A549 (cell line): Measurements from ENCODE around the gene CFAP126. TPM values are rescaled to one million over a fixed set of nuclear protein-coding genes. Genes with fewer than 3 reads are reported as not detected.

Source experiments
- ATAC-seq, 2 experiments: fragments of 200-7000 bp in 1 of 2; fragments of >200 bp in 1 of 2; cut with Nextera tagmentation in 1 of 2; cut with Tn5 transposase in 1 of 2; 3 replicates each; pipeline versions ENCODE4 v1.8.0 to v1.9.1; 2018 to 2020; ENCODE audit warnings: mild to moderate bottlenecking in 1 of 2, moderate library complexity in 1 of 2
- CTCF ChIA-PET: fragments of 300-600 bp; sonication (Branson Sonifier 250); formaldehyde crosslinking; extraction: SDS; loops from one replicate; lab custom pipeline; 2021; ENCODE audit warnings: antibody characterized with exemption, inconsistent platforms; lab: Yijun Ruan, JAX
- POLR2A ChIA-PET: fragments of 350-600 bp; formaldehyde crosslinking; extraction: SDS; loops from one replicate; lab custom pipeline; 2021; ENCODE audit warnings: antibody characterized with exemption, inconsistent platforms; lab: Yijun Ruan, JAX
- DNase-seq, 2 experiments: peaks; one replicate each; pipeline versions ENCODE4 v3.0.0 to v3.0.0-alpha.2; 2011 to 2016; ENCODE audit warnings: low read depth in 1 of 2, low spot score in 1 of 2
- FAIRE-seq: peaks from 2 replicates; lab custom pipeline; 2011; peaks lifted over from hg19 to GRCh38; lab: Jason Lieb, UNC
- H3K27ac ChIP-seq, 2 experiments: fragments of >200 bp; sonication (Bioruptor Twin); formaldehyde crosslinking; 3 replicates each; pipeline ENCODE4 v1.5.1; 2016 to 2017
- H3K4me1 ChIP-seq: fragments of >200 bp; sonication (Bioruptor Twin); formaldehyde crosslinking; 3 replicates; pipeline ENCODE4 v1.6.1; 2016
- H3K4me2 ChIP-seq: fragments of >200 bp; sonication (Bioruptor Twin); formaldehyde crosslinking; 3 replicates; pipeline ENCODE4 v1.6.1; 2016
- H3K4me3 ChIP-seq: fragments of >200 bp; sonication (Bioruptor Twin); formaldehyde crosslinking; 3 replicates; pipeline ENCODE4 v1.5.1; 2016
- H3K9me3 ChIP-seq: fragments of >200 bp; sonication (Bioruptor Twin); formaldehyde crosslinking; 3 replicates; pipeline ENCODE4 v1.6.1; 2016
- BHLHE40 ChIP-seq: IDR thresholded peaks from 2 replicates; pipeline ENCODE4 v1.6.1; 2012; ENCODE audit warnings: low read depth, low read length, inconsistent platforms
- CBX2 ChIP-seq: fragments of 200-600 bp; sonication (generic); IDR thresholded peaks from 2 replicates; pipeline ENCODE4 v1.6.1; 2016; ENCODE audit warnings: low read depth, mild to moderate bottlenecking, borderline replicate concordance
- CBX8 ChIP-seq: fragments of 200-600 bp; sonication (generic); IDR thresholded peaks from 2 replicates; pipeline ENCODE4 v1.6.1; 2016
- CEBPB ChIP-seq, 2 experiments: fragments of >200 bp in 1 of 2; sonication (Bioruptor Twin) in 1 of 2; formaldehyde crosslinking in 1 of 2; IDR thresholded peaks; 2 replicates each; pipeline ENCODE4 v1.6.1; 2012 to 2016
- CHD2 ChIP-seq: fragments of 150-350 bp; IDR thresholded peaks from 2 replicates; pipeline ENCODE4 v1.6.1; 2014; ENCODE audit warnings: low read length; ENCODE audit not compliant: partially characterized antibody
- E2F6 ChIP-seq: IDR thresholded peaks from 2 replicates; pipeline ENCODE4 v1.6.1; 2012; ENCODE audit warnings: low read depth, borderline replicate concordance
- EHMT2 ChIP-seq: fragments of 200-600 bp; sonication (generic); IDR thresholded peaks from 2 replicates; pipeline ENCODE4 v1.6.1; 2016; ENCODE audit warnings: antibody characterized with exemption, low read depth, mild to moderate bottlenecking, moderate library complexity
- FOXS1 ChIP-seq: fragments of 250-450 bp; sonication (Bioruptor Pico); IDR thresholded peaks from 2 replicates; pipeline ENCODE4 v1.5.0; 2020; ENCODE audit warnings: mild to moderate bottlenecking, moderate library complexity
- GATA3 ChIP-seq: IDR thresholded peaks from 2 replicates; pipeline ENCODE4 v1.6.1; 2012; ENCODE audit warnings: borderline replicate concordance
- HEYL ChIP-seq: fragments of 250-450 bp; sonication (Bioruptor Pico); IDR thresholded peaks from 2 replicates; pipeline ENCODE4 v1.8.0; 2021; ENCODE audit warnings: mild to moderate bottlenecking, moderate library complexity
- HMGXB4 ChIP-seq: fragments of 250-450 bp; sonication (Bioruptor Pico); IDR thresholded peaks from 2 replicates; pipeline ENCODE4 v1.5.0; 2021; ENCODE audit warnings: mild to moderate bottlenecking, moderate library complexity, borderline replicate concordance
- HOXA7 ChIP-seq: fragments of 250-450 bp; sonication (Bioruptor Pico); IDR thresholded peaks from 2 replicates; pipeline ENCODE4 v1.5.0; 2020; ENCODE audit warnings: mild to moderate bottlenecking, moderate library complexity
- HOXB13 ChIP-seq: fragments of 250-450 bp; sonication (Bioruptor Pico); IDR thresholded peaks from 2 replicates; pipeline ENCODE4 v1.5.0; 2020; ENCODE audit warnings: low read depth, mild to moderate bottlenecking, moderate library complexity
- MYC ChIP-seq: IDR thresholded peaks from 2 replicates; pipeline ENCODE4 v1.6.1; 2012; ENCODE audit warnings: mild to moderate bottlenecking, inconsistent platforms, low read length, improper control_type of control experiment, borderline replicate concordance
- NFE2L2 ChIP-seq: fragments of 150-350 bp; conservative IDR thresholded peaks from 2 replicates; pipeline ENCODE4 v1.6.1; 2014; ENCODE audit warnings: low read length
- POLR2A ChIP-seq: IDR thresholded peaks from 2 replicates; pipeline ENCODE4 v1.6.1; 2012; ENCODE audit warnings: mild to moderate bottlenecking, low read length
- REST ChIP-seq: fragments of 200-600 bp; sonication (generic); IDR thresholded peaks from 2 replicates; pipeline ENCODE4 v1.6.1; 2016; ENCODE audit warnings: antibody characterized with exemption, mild to moderate bottlenecking, moderate library complexity
- RFX5 ChIP-seq: fragments of 450-650 bp; IDR thresholded peaks from 2 replicates; pipeline ENCODE4 v1.7.1; 2014; ENCODE audit warnings: antibody characterized with exemption, mild to moderate bottlenecking, moderate library complexity
- SMC3 ChIP-seq: fragments of >200 bp; sonication (Bioruptor Twin); formaldehyde crosslinking; IDR thresholded peaks from 3 replicates; pipeline ENCODE4 v1.6.1; 2018; ENCODE audit warnings: inconsistent platforms
- SREBF2 ChIP-seq: fragments of 450-650 bp; IDR thresholded peaks from 2 replicates; pipeline ENCODE4 v1.6.1; 2014; ENCODE audit warnings: mild to moderate bottlenecking, moderate library complexity
- TFCP2L1 ChIP-seq: fragments of 250-450 bp; sonication (Bioruptor Pico); IDR thresholded peaks from 2 replicates; pipeline ENCODE4 v1.5.0; 2021; ENCODE audit warnings: mild to moderate bottlenecking
- WGBS: methylation state at CpG from one replicate; pipeline ENCODE4 v1.1.6; 2017; ENCODE audit errors: missing lambda C conversion rate; 5-methylcytosine and 5-hydroxymethylcytosine counted together
- polyA plus RNA-seq, 4 experiments: library from polyadenylated mRNA; depleted of rRNA in 3 of 4; stranded (reverse); fragments of >200 nt; fragmentation: RNase III in 1 of 4; extraction: RNeasy Plus Mini Kit Qiagen cat#74134 plus additional on column Dnase treatment in 1 of 4; gene quantifications; 2 replicates in 3 of 4; 3 replicates in 1 of 4; pipeline ENCODE4 v1.2.3, GENCODE V29; 2011 to 2017
- TF ChIP-seq, protein P1 (sequence below): fragments of >200 bp; sonication (Bioruptor Twin); formaldehyde crosslinking; IDR thresholded peaks from 3 replicates; pipeline ENCODE4 v1.5.1; 2016
- TF ChIP-seq, protein P2 (sequence below): fragments of >200 bp; sonication (Bioruptor Twin); formaldehyde crosslinking; IDR thresholded peaks from 3 replicates; pipeline ENCODE4 v1.6.1; 2016

Gene CFAP126
- polyA plus RNA-seq, 2 of the 4 experiments (the other 2 are of a cell fraction), result not detected

DNA sequence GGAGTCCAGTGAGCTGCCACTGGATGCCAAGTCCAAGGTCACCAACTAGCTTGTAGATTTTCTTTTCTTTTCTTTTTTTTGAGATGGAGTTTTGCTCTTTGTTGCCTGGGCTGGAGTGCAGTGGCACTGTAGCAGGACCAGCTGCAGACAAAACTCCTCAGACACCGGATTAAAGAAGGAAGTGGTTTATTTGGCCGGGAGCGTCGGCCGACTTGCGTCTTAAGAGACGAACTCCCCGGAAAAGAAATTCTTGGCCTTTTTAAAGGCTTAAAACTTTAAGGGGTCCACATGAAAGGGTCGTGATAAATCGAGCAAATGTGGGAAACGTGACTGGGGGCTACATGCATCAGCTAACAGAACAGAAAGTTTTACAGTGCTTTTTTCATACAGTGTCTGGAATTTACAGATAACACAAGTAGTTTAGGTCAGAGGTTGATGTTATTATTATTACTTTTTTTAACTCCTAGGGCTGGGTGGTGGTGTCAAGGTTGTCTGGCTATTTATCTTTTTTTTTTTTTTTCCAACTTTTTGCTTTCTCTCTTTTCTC is 36.4 kb upstream of the CFAP126 start:
- TF ChIP-seq CHD2, result no peak
- ATAC-seq (no peak), DNase-seq (no peak), FAIRE-seq (no peak)
- Histone ChIP-seq H3K4me2 (no peak overlapping the region), H3K9me3 (no peaks in the 10 kb centered on the region), H3K4me1 (0 out of 3 replicates have a peak, but pooled peaks cover 6% of the 10 kb centered on the region), H3K4me3 (no peak overlapping the region), H3K27ac (no peak overlapping the region)
- 85% methylated on average over 11 of the region's 11 CpGs for WGBS
- ChIA-PET POLR2A (no interaction called here), CTCF (interaction anchor here (1.1 kb wide), 1 partner anchor 21 kb away, joined by 3 read pairs; no protein-coding TSS in a partner anchor)

- peaks cover 19% of the 10 kb centered on the region for H3K4me1 ChIP-seq
- no peak for TF ChIP-seq NFE2L2
- TF ChIP-seq, protein P1, sequence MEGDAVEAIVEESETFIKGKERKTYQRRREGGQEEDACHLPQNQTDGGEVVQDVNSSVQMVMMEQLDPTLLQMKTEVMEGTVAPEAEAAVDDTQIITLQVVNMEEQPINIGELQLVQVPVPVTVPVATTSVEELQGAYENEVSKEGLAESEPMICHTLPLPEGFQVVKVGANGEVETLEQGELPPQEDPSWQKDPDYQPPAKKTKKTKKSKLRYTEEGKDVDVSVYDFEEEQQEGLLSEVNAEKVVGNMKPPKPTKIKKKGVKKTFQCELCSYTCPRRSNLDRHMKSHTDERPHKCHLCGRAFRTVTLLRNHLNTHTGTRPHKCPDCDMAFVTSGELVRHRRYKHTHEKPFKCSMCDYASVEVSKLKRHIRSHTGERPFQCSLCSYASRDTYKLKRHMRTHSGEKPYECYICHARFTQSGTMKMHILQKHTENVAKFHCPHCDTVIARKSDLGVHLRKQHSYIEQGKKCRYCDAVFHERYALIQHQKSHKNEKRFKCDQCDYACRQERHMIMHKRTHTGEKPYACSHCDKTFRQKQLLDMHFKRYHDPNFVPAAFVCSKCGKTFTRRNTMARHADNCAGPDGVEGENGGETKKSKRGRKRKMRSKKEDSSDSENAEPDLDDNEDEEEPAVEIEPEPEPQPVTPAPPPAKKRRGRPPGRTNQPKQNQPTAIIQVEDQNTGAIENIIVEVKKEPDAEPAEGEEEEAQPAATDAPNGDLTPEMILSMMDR, result no peak
- TF ChIP-seq RFX5, result no peak
- no peak for TF ChIP-seq EHMT2
- TF ChIP-seq HOXA7 (CRISPR knock-in tag), result no peak
- no peak for TF ChIP-seq TFCP2L1
- TF ChIP-seq HOXB13, result no peak
- no peak for TF ChIP-seq CBX2
- TF ChIP-seq CHD2, result no peak
- H3K27ac ChIP-seq, result no peak overlapping the region
- DNase-seq (no peak), FAIRE-seq (no peak), ATAC-seq (no peak)
- no peaks in the 10 kb centered on the region for H3K9me3 ChIP-seq
- CTCF ChIA-PET, result interaction anchor here (0.9 to 1.9 kb wide), 2 partner anchors 20 to 38 kb away, joined by 4 to 7 read pairs; no protein-coding TSS in a partner anchor
- H3K4me2 ChIP-seq, result no peak overlapping the region
- 74% methylated on average over 3 of the region's 3 CpGs for WGBS
- POLR2A ChIA-PET, result no interaction called here
- no peak overlapping the region for H3K4me3 ChIP-seq
Observed at GRCh38 chr1:161402446-161402845, 34.8 kb upstream of the CFAP126 start.

DNA sequence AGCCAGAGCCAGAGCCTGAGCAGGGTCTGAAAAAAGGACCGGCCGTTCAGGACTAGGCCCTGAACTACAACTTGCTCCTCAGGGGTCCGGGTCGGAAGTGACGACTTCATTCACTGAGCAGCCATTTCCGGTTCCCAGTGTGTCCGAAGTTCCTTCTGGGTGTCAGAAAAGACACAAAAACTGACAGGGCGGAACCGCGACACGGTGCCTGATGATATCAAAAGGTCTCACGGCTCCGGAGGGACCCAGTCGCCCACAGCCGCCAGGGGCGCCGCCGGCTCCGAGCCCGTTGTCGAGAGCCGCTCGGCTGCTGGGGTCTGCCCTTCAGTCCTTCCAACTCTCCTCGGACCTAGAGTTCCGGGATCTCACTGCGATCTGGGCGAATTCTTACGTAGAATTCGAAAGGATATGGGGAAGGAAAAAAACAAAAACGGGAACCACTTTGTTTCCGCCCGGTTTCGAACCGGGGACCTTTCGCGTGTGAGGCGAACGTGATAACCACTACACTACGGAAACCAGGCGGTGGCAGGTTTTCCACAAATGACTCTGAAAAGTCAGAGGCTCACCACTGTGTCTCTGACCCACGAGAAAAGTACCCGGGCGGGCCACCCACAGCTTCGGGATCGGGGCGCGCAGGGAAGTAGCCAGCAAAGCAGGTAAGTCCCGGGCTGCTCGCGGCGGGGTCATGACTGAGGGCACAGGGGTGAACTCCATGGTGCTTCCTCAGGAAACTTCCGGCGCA is 31.8 kb upstream of the CFAP126 start:
- 2% methylated on average over 42 of the region's 53 CpGs for WGBS
- Histone ChIP-seq H3K4me1 (peaks cover 21% of the 10 kb centered on the region), H3K4me3 (peak overlapping the region; percentile 68), H3K27ac (peak overlapping the region; percentile 94 to 97), H3K9me3 (no peaks in the 10 kb centered on the region), H3K4me2 (peak overlapping the region; percentile 90)
- ATAC-seq (peak; percentile 85 to 87), FAIRE-seq (no peak), DNase-seq (peak; percentile 93 to 96)
- POLR2A ChIA-PET, result interaction anchor here (0.5 to 1.5 kb wide), 3 partner anchors 10 to 216 kb away, joined by 4 to 11 read pairs (median 7); no protein-coding TSS in a partner anchor
- CTCF ChIA-PET, result interaction anchor here (1.3 to 2.2 kb wide), 5 partner anchors 9 to 40 kb away, joined by 4 to 11 read pairs (median 6); no protein-coding TSS in a partner anchor
- TF ChIP-seq HEYL (CRISPR knock-in tag) (no peak), SREBF2 (peak; percentile 93), REST (no peak), HMGXB4 (peak; percentile 95), CBX8 (no peak), SMC3 (peak; percentile 36; the same call in 2 of the 3 replicates), BHLHE40 (peak; percentile 22; the same call in 1 of the 2 replicates), HOXA7 (CRISPR knock-in tag) (no peak), HOXB13 (0 out of 2 replicates have a peak, but pooled peaks have one; percentile 87), CEBPB (IDR thresholded peaks at IDR 0.05) (peak in 1 of 2 experiments; percentile 60; a peak in 1 of 4 replicates), FOXS1 (CRISPR knock-in tag) (peak; percentile 51; the same call in 1 of the 2 replicates), GATA3 (peak; percentile 20; the same call in 1 of the 2 replicates), POLR2A (peak; percentile 73), E2F6 (0 out of 2 replicates have a peak, but pooled peaks have one; percentile 50), MYC (0 out of 2 replicates have a peak, but pooled peaks have one; percentile 52)
- TF ChIP-seq, protein P2, sequence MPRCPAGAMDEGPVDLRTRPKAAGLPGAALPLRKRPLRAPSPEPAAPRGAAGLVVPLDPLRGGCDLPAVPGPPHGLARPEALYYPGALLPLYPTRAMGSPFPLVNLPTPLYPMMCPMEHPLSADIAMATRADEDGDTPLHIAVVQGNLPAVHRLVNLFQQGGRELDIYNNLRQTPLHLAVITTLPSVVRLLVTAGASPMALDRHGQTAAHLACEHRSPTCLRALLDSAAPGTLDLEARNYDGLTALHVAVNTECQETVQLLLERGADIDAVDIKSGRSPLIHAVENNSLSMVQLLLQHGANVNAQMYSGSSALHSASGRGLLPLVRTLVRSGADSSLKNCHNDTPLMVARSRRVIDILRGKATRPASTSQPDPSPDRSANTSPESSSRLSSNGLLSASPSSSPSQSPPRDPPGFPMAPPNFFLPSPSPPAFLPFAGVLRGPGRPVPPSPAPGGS, result peak; percentile 78; the same call in 2 of the 3 replicates
